Nephron (organoid): ENCODE results near the gene CHIT1.
"Not testable (repeated sequence)": the region's sequence is repeated elsewhere in the genome, so short reads cannot be mapped to it uniquely, and the experiment has no call there.

Experiments used
- H3K27ac Mint-ChIP-seq, 3 experiments: 2 replicates each; pipeline ENCODE4 v1.8.0; 2020; ENCODE audit warnings: mixed read lengths in 3 of 3, mild to moderate bottlenecking in 2 of 3, moderate library complexity in 1 of 3
- H3K27me3 Mint-ChIP-seq: 2 replicates; pipeline ENCODE4 v1.8.0; 2021; ENCODE audit warnings: low read depth, mild to moderate bottlenecking, moderate library complexity, mixed read lengths
- H3K36me3 Mint-ChIP-seq: 2 replicates; pipeline ENCODE4 v1.8.0; 2020; ENCODE audit warnings: low read depth, mixed read lengths
- H3K4me1 Mint-ChIP-seq: 2 replicates; pipeline ENCODE4 v1.8.0; 2020; ENCODE audit warnings: mixed read lengths
- H3K4me3 Mint-ChIP-seq, 3 experiments: 2 replicates each; pipeline ENCODE4 v1.8.0; 2020; ENCODE audit warnings: mild to moderate bottlenecking in 3 of 3, mixed read lengths in 3 of 3, moderate library complexity in 2 of 3
- H3K9me3 Mint-ChIP-seq: 2 replicates; pipeline ENCODE4 v1.8.0; 2020; ENCODE audit warnings: mixed read lengths
- TF ChIP-seq, protein P1 (sequence below), 3 experiments: fragments of 200-600 bp; sonication (generic); IDR thresholded peaks; one replicate each; pipeline ENCODE4 v1.5.0; 2021; ENCODE audit warnings: antibody characterized with exemption in 3 of 3; ENCODE audit not compliant: unreplicated experiment in 3 of 3

The CHIT1 gene

DNA sequence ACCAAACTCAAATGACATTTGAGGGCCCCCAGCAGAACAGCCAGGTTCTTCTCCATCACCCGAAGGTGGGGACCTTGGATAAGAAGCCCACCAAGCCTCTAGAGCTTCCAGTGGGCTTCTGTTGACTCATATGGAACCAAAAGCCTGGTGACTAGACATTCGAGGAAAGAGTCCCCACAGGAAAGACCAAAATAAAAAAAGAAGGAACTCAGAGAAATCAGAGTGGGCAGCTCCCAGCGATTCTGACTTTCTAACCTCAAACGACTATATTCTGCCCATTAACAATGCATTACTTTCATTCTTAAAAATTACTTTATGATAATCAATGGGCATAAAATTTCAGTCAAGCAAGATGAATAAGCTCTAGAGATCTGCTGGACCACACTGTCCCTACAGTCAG lies 9.6 kb upstream of the CHIT1 start:
- peaks cover 27% of the 10 kb centered on the region for H3K27me3 Mint-ChIP-seq
- H3K9me3 Mint-ChIP-seq: peaks cover 37% of the 10 kb centered on the region
- TF ChIP-seq, protein P1, sequence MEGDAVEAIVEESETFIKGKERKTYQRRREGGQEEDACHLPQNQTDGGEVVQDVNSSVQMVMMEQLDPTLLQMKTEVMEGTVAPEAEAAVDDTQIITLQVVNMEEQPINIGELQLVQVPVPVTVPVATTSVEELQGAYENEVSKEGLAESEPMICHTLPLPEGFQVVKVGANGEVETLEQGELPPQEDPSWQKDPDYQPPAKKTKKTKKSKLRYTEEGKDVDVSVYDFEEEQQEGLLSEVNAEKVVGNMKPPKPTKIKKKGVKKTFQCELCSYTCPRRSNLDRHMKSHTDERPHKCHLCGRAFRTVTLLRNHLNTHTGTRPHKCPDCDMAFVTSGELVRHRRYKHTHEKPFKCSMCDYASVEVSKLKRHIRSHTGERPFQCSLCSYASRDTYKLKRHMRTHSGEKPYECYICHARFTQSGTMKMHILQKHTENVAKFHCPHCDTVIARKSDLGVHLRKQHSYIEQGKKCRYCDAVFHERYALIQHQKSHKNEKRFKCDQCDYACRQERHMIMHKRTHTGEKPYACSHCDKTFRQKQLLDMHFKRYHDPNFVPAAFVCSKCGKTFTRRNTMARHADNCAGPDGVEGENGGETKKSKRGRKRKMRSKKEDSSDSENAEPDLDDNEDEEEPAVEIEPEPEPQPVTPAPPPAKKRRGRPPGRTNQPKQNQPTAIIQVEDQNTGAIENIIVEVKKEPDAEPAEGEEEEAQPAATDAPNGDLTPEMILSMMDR (IDR thresholded peaks at IDR 0.05; ENCODE audit: unreplicated experiment in 3 of 3): no peak
- no peak overlapping the region for H3K4me3 Mint-ChIP-seq
- no peaks in the 10 kb centered on the region for H3K4me1 Mint-ChIP-seq
- H3K36me3 Mint-ChIP-seq: peaks cover 4% of the 10 kb centered on the region
- no peak overlapping the region for H3K27ac Mint-ChIP-seq

GRCh38 chr1:203238535-203238934 lies 9.1 kb upstream of the CHIT1 start:
- no peak overlapping the region for H3K27ac Mint-ChIP-seq
- H3K4me3 Mint-ChIP-seq: no peak overlapping the region
- H3K36me3 Mint-ChIP-seq: peaks cover 10% of the 10 kb centered on the region
- no peaks in the 10 kb centered on the region for H3K4me1 Mint-ChIP-seq
- TF ChIP-seq, protein P1 (IDR thresholded peaks at IDR 0.05; ENCODE audit: unreplicated experiment in 3 of 3): no peak
- peaks cover 39% of the 10 kb centered on the region for H3K9me3 Mint-ChIP-seq
- peaks cover 28% of the 10 kb centered on the region for H3K27me3 Mint-ChIP-seq

- H3K4me3 Mint-ChIP-seq, H3K36me3 Mint-ChIP-seq, H3K4me1 Mint-ChIP-seq, H3K27ac Mint-ChIP-seq: not testable (repeated sequence)
- Mint-ChIP-seq H3K9me3 (peaks cover 32% of the 10 kb centered on the region), H3K27me3 (peaks cover 35% of the 10 kb centered on the region)
Measured at GRCh38 chr1:203234901-203235300, 5.4 kb upstream of the CHIT1 start.

GRCh38 chr1:203228670-203229069 lies 803 bp downstream of the CHIT1 start:
- Mint-ChIP-seq H3K27ac (no peak overlapping the region), H3K36me3 (peaks cover 1% of the 10 kb centered on the region), H3K27me3 (peaks cover 36% of the 10 kb centered on the region), H3K4me3 (no peak overlapping the region), H3K4me1 (peaks cover 5% of the 10 kb centered on the region), H3K9me3 (peaks cover under 1% of the 10 kb centered on the region)
- TF ChIP-seq, protein P1 (IDR thresholded peaks at IDR 0.05; ENCODE audit: unreplicated experiment in 3 of 3): no peak

DNA sequence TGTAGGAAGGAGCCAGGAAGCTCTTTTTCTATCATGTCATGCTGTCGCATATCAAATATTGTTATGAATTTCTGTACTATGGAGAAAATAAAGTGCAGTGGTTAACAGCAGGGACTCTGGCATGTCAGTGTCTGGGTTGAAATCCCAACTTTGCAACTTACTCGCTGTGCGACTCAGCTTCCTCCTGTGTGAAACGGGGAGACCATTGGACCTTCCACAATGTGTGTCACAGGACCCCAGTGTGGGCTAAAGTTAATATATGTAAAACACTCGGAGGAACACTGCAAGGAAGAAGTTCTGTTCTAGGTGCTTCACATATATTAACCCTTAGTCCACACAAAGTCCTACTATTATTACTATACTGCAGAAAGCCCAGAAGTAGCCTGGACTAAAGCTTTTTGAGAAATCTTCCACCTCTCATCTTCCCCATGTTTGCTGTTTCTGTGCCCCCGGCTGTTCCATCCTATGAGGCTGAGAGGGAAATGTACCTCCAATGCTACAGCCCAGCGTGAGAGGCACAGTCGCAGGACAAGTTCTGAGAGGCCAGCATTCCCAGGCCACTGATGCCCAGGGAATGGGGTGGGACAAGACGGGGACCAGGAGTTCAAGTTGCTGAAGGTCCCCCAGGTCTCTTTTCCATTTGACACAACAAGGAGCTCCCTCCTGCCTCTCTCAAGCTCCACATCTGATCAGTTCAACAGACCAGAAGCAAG lies 1.9 kb downstream of the CHIT1 start:
- no peaks in the 10 kb centered on the region for H3K9me3 Mint-ChIP-seq
- H3K36me3 Mint-ChIP-seq: no peaks in the 10 kb centered on the region
- peaks cover 31% of the 10 kb centered on the region for H3K27me3 Mint-ChIP-seq
- H3K4me1 Mint-ChIP-seq: peaks cover 5% of the 10 kb centered on the region
- TF ChIP-seq, protein P1 (IDR thresholded peaks at IDR 0.05; ENCODE audit: unreplicated experiment in 3 of 3): no peak
- no peak overlapping the region for H3K4me3 Mint-ChIP-seq
- H3K27ac Mint-ChIP-seq: no peak overlapping the region

- Mint-ChIP-seq H3K27ac (no peak overlapping the region), H3K9me3 (no peaks in the 10 kb centered on the region), H3K4me3 (peak overlapping the region in 1 of 3 experiments; percentile 41), H3K4me1 (peaks cover 5% of the 10 kb centered on the region), H3K36me3 (no peaks in the 10 kb centered on the region), H3K27me3 (peaks cover 32% of the 10 kb centered on the region)
- TF ChIP-seq, protein P1 (IDR thresholded peaks at IDR 0.05; ENCODE audit: unreplicated experiment in 3 of 3): no peak
Measured at GRCh38 chr1:203225071-203225470, 4.4 kb downstream of the CHIT1 start.
